Activated CD4-positive, alpha-beta T cell treated with anti-CD3 and anti-CD28 coated beads, Interleukin-2, amount 10 ng/mL, durations not matched to agents 24 days and 14 days (primary cell): ENCODE data around the gene C4orf51. TPM values are rescaled to one million over a fixed set of nuclear protein-coding genes. Genes with fewer than 3 reads are reported as not detected.
A peak's percentile ranks its signal among the peaks of the same experiment; 100 is the strongest.
"Not testable (repeated sequence)": the region's sequence is repeated elsewhere in the genome, so short reads cannot be mapped to it uniquely, and the experiment has no call there.

Source experiments
- DNase-seq: peaks from one replicate; pipeline ENCODE4 v3.0.0; 2022
- H3K27ac Mint-ChIP-seq: one replicate; pipeline ENCODE4 v1.8.0; 2022; ENCODE audit warnings: mild to moderate bottlenecking, mixed read lengths
- H3K27me3 Mint-ChIP-seq: one replicate; pipeline ENCODE4 v1.8.0; 2022; ENCODE audit warnings: mixed read lengths
- H3K36me3 Mint-ChIP-seq: one replicate; pipeline ENCODE4 v1.8.0; 2022; ENCODE audit warnings: low read depth, mild to moderate bottlenecking, mixed read lengths
- H3K4me1 Mint-ChIP-seq: one replicate; pipeline ENCODE4 v1.8.0; 2021; ENCODE audit warnings: mixed read lengths
- H3K4me3 Mint-ChIP-seq: one replicate; pipeline ENCODE4 v1.8.0; 2022; ENCODE audit warnings: mild to moderate bottlenecking, moderate library complexity, mixed read lengths
- H3K9me3 Mint-ChIP-seq: one replicate; pipeline ENCODE4 v1.8.0; 2021; ENCODE audit warnings: mixed read lengths
- intact Hi-C: fragments of 100-400 bp; cut with micrococcal nuclease; formaldehyde crosslinking; loops from one replicate; pipeline ENCODE4 v1.15.1; 2023
- total RNA-seq: library from RNA; stranded (reverse); gene quantifications from 2 replicates; pipeline ENCODE4 v1.2.3, GENCODE V29; 2022

C4orf51 gene
- not detected in 2 replicates for total RNA-seq

- Mint-ChIP-seq H3K27ac (no peak within 1 kb of the TSS), H3K27me3 (peaks cover 9% of the 10 kb centered on the region), H3K4me3 (no peak within 1 kb of the TSS), H3K9me3 (peaks cover 13% of the 10 kb centered on the region), H3K36me3 (no peaks in the 10 kb centered on the region), H3K4me1 (no peaks in the 10 kb centered on the region)
- DNase-seq: no peak
- intact Hi-C loops: no loop called here
Observed at GRCh38 chr4:145679991-145680455, at the start of gene C4orf51. C4orf51 (plus strand) TSS chr4:145680146; CDS start chr4:145680204, 58 bp downstream.

DNA sequence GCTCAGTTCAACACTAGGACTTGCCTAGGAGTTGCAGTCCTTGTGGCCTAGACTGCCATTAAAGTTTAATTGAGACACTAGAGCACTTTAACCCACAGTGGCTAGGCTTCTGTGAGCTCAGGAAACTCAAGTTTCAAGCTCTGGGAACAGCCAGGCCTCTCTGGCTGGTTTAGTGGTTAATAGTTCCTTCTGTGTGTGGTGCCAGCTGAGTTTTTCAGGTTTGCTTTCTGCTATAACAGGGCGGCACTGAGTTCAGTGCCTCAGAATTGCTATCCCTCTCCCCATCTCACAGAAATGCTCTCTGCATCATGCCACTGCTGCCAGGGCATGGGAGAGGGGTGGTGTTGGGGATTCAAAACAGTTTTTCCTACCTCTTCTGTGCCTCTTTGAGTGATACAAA lies 44.8 kb upstream of the C4orf51 start:
- DNase-seq: no peak
- peaks cover 28% of the 10 kb centered on the region for H3K36me3 Mint-ChIP-seq
- H3K4me3 Mint-ChIP-seq: no peak overlapping the region
- peak overlapping the region; percentile 48 for H3K27ac Mint-ChIP-seq
- peaks cover 24% of the 10 kb centered on the region for H3K4me1 Mint-ChIP-seq
- H3K9me3 Mint-ChIP-seq: no peaks in the 10 kb centered on the region
- no peaks in the 10 kb centered on the region for H3K27me3 Mint-ChIP-seq
- intact Hi-C loops: no loop called here

- no peak for DNase-seq
- intact Hi-C loops: no loop called here
- H3K4me3 Mint-ChIP-seq: no peak overlapping the region
- H3K27me3 Mint-ChIP-seq: no peaks in the 10 kb centered on the region
- H3K27ac Mint-ChIP-seq: no peak overlapping the region
- peaks cover 28% of the 10 kb centered on the region for H3K36me3 Mint-ChIP-seq
- H3K4me1 Mint-ChIP-seq: peaks cover 24% of the 10 kb centered on the region
- H3K9me3 Mint-ChIP-seq: no peaks in the 10 kb centered on the region
Observed at GRCh38 chr4:145635630-145636029, 44.3 kb upstream of the C4orf51 start.

DNA sequence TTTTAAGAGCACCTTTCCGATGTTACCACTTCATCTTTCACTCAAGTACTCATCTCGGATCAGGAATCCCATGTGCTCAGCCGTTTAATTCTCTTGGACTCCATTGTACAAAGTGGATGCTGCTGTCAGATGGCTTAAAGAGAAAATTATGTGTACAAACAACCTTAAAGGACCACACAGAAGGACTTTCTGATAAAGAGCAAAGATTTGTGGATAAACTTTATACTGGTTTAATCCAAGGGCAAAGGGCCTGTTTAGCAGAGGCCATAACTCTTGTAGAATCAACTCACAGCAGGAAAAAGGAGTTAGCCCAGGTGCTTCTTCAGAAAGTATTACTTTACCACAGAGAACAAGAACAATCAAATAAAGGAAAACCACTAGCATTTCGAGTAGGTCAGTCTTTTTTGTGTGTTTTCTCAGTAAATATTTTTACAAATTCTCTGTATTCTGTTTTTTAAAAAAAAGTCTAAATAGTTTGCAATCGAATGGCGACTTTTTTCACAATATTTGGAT lies 40.7 kb upstream of the C4orf51 start:
- Mint-ChIP-seq H3K27ac (no peak overlapping the region), H3K27me3 (no peaks in the 10 kb centered on the region), H3K9me3 (no peaks in the 10 kb centered on the region), H3K4me3 (no peak overlapping the region), H3K36me3 (peaks cover 33% of the 10 kb centered on the region), H3K4me1 (peaks cover 18% of the 10 kb centered on the region)
- intact Hi-C loops: no loop called here
- DNase-seq: no peak

- H3K9me3 Mint-ChIP-seq, H3K4me3 Mint-ChIP-seq, DNase-seq, H3K27ac Mint-ChIP-seq, H3K27me3 Mint-ChIP-seq, intact Hi-C loops: not testable (repeated sequence)
- Mint-ChIP-seq H3K4me1 (peaks cover 13% of the 10 kb centered on the region), H3K36me3 (peaks cover 31% of the 10 kb centered on the region)
Observed at GRCh38 chr4:145640236-145640635, 39.7 kb upstream of the C4orf51 start.

GRCh38 chr4:145643295-145643694 lies 36.7 kb upstream of the C4orf51 start:
- Mint-ChIP-seq H3K27ac (no peak overlapping the region), H3K4me1 (peaks cover 5% of the 10 kb centered on the region), H3K9me3 (no peaks in the 10 kb centered on the region), H3K36me3 (peaks cover 48% of the 10 kb centered on the region), H3K4me3 (no peak overlapping the region), H3K27me3 (no peaks in the 10 kb centered on the region)
- DNase-seq: no peak
- intact Hi-C loops: no loop called here

GRCh38 chr4:145644699-145645098 lies 35.2 kb upstream of the C4orf51 start:
- Mint-ChIP-seq H3K9me3 (no peaks in the 10 kb centered on the region), H3K36me3 (peaks cover 41% of the 10 kb centered on the region), H3K4me3 (no peak overlapping the region), H3K27me3 (no peaks in the 10 kb centered on the region), H3K27ac (no peak overlapping the region), H3K4me1 (no peaks in the 10 kb centered on the region)
- intact Hi-C loops: no loop called here
- DNase-seq: no peak

GRCh38 chr4:145656156-145656555 lies 23.8 kb upstream of the C4orf51 start:
- DNase-seq: no peak
- Mint-ChIP-seq H3K4me1 (no peaks in the 10 kb centered on the region), H3K27ac (no peak overlapping the region), H3K36me3 (peaks cover 75% of the 10 kb centered on the region), H3K4me3 (no peak overlapping the region), H3K27me3 (no peaks in the 10 kb centered on the region), H3K9me3 (peaks cover 13% of the 10 kb centered on the region)
- intact Hi-C loops: no loop called here

DNA sequence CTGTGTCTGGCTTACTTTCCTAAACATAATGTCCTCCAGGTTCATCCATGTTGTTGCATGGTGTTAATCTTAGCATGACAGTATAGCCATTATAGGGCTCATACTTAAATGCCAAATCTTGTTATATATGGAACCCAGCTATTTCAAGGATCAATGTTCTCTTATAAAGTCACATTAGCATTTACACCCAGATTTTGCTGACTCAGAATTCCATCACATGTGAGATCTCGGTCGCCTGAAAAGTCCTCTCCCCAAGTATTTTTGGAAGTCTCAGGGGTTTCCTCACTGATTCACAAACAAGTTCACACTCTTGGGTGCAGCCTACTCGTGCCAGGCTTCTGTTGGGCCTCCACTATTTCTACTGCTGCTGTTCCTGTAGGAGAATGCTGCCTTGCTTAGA lies 19.9 kb upstream of the C4orf51 start:
- Mint-ChIP-seq H3K27me3 (no peaks in the 10 kb centered on the region), H3K4me3 (no peak overlapping the region), H3K9me3 (peaks cover 25% of the 10 kb centered on the region), H3K4me1 (no peaks in the 10 kb centered on the region), H3K27ac (no peak overlapping the region), H3K36me3 (peaks cover 60% of the 10 kb centered on the region)
- intact Hi-C loops: no loop called here
- no peak for DNase-seq

- DNase-seq: no peak
- intact Hi-C loops: no loop called here
- Mint-ChIP-seq H3K27ac (no peak overlapping the region), H3K36me3 (peaks cover 32% of the 10 kb centered on the region), H3K9me3 (peaks cover 35% of the 10 kb centered on the region), H3K4me3 (no peak overlapping the region), H3K4me1 (no peaks in the 10 kb centered on the region), H3K27me3 (no peaks in the 10 kb centered on the region)
Observed at GRCh38 chr4:145663194-145663593, 16.8 kb upstream of the C4orf51 start.

DNA sequence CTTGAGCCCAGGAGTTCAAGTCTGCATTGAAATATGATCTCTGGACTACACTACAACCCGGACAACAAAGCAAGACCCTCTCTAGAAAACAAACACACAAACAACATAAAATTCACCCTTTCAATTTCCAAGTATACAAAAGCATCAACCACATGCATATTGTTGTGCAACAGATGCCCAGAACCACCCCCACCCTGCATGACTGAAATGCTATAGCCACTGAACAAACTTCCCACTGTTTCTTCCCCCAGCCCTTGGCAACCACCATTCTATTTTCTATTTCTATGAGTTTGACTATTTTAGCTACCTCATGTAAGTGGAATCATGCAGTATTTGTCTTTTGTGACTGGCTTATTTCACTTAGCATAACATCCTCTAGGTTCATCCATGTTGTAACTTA lies 14.2 kb upstream of the C4orf51 start:
- peaks cover 8% of the 10 kb centered on the region for H3K36me3 Mint-ChIP-seq
- no peaks in the 10 kb centered on the region for H3K4me1 Mint-ChIP-seq
- H3K9me3 Mint-ChIP-seq: peaks cover 28% of the 10 kb centered on the region
- intact Hi-C loops: no loop called here
- H3K27ac Mint-ChIP-seq: no peak overlapping the region
- H3K27me3 Mint-ChIP-seq: no peaks in the 10 kb centered on the region
- H3K4me3 Mint-ChIP-seq: no peak overlapping the region
- DNase-seq: no peak

DNA sequence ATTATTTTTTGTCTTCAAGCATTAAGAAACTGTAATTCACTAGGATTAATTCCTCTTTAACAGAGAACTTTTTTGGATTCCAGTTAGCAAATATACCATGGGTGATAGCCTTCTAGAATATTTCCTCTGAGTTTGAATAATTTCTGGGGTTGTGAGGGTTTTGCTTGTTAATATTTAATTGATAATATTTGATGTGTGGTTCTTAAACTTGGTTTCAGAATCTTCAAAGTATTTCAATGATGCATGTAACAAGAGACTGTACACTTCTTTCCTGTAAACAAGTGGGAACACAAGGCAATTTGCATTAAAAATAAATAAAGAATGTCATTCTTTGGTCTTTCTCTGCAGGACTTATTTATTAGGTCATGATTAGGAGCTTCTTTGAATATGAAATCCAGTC lies 9.5 kb upstream of the C4orf51 start:
- H3K4me3 Mint-ChIP-seq: no peak overlapping the region
- H3K9me3 Mint-ChIP-seq: peaks cover 12% of the 10 kb centered on the region
- no peaks in the 10 kb centered on the region for H3K27me3 Mint-ChIP-seq
- H3K4me1 Mint-ChIP-seq: no peaks in the 10 kb centered on the region
- H3K36me3 Mint-ChIP-seq: no peaks in the 10 kb centered on the region
- intact Hi-C loops: no loop called here
- no peak overlapping the region for H3K27ac Mint-ChIP-seq
- DNase-seq: no peak

DNA sequence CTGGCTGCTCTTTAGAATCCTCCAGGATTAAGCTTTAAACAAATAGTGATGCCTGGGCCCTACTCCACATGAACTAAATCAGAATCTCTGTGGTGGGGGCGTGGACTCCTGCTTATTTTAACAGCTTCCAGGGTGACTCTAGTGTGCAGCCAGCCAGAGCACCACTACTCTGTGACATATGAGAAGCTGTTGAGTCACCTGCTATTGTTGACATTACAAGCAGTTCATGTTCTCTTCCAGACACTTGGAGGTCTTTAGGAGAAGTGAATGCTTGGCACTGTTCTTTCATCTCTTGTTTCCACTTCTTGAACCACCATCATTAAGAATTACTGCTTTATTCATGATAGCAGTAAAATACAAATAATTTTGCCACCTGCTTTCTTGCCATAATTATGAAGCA lies 426 bp upstream of the C4orf51 start:
- Mint-ChIP-seq H3K9me3 (peaks cover 13% of the 10 kb centered on the region), H3K36me3 (no peaks in the 10 kb centered on the region), H3K27ac (no peak overlapping the region), H3K4me3 (no peak overlapping the region), H3K27me3 (peaks cover 9% of the 10 kb centered on the region), H3K4me1 (no peaks in the 10 kb centered on the region)
- intact Hi-C loops: no loop called here
- no peak for DNase-seq

DNA sequence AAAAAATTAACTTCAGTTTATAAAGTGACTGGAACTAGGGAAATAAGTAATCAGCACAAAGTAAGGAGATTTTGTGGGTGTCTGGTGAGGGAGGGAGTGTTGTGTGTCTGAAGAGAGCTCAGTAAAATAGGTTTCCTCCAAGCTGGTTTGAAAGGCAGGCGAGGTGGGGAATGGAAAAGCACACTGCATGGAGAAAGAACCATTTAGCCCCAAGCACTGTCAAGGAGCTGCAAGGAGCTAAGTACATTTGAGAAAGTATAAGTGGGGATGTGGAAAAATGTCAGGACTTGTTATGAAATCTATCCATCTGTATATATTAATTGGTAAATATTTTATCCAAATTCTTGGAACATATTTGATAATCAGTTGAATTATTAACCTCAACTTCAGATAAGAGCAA lies 956 bp downstream of the C4orf51 start:
- Mint-ChIP-seq H3K4me1 (no peaks in the 10 kb centered on the region), H3K36me3 (no peaks in the 10 kb centered on the region), H3K4me3 (no peak overlapping the region), H3K27me3 (peaks cover 9% of the 10 kb centered on the region), H3K27ac (no peak overlapping the region), H3K9me3 (peaks cover 13% of the 10 kb centered on the region)
- DNase-seq: no peak
- intact Hi-C loops: no loop called here

GRCh38 chr4:145681518-145681917 lies 1.6 kb downstream of the C4orf51 start:
- no peak for DNase-seq
- Mint-ChIP-seq H3K9me3 (peaks cover 13% of the 10 kb centered on the region), H3K4me1 (no peaks in the 10 kb centered on the region)

More at GRCh38 chr4:145681518-145681917, 1.6 kb downstream of the C4orf51 start:
- Mint-ChIP-seq H3K36me3 (no peaks in the 10 kb centered on the region), H3K4me3 (no peak overlapping the region), H3K27me3 (peaks cover 9% of the 10 kb centered on the region), H3K27ac (no peak overlapping the region)
- intact Hi-C loops: no loop called here
